ENCODE results near the gene HACD3.

- TF ChIP-seq CTCF (optimal IDR thresholded peaks at IDR 0.05 in 1 of 3, IDR thresholded peaks at IDR 0.05 in 1 of 3, conservative IDR thresholded peaks at IDR 0.05 in 1 of 3; ENCODE audit: extremely low read depth in 1 of 3, insufficient read depth in 2 of 3, low read length in 3 of 3) (no peak), EZH2 (IDR thresholded peaks at IDR 0.05; ENCODE audit: low read length) (no peak)
Measured at GRCh38 chr15:65611888-65612615, 81.8 kb downstream of the HACD3 start.

Data from keratinocyte (primary cell).